ENCODE data around the gene PHF2.
"Not testable (repeated sequence)": the region's sequence is repeated elsewhere in the genome, so short reads cannot be mapped to it uniquely, and the experiment has no call there.

The PHF2 gene

DNA sequence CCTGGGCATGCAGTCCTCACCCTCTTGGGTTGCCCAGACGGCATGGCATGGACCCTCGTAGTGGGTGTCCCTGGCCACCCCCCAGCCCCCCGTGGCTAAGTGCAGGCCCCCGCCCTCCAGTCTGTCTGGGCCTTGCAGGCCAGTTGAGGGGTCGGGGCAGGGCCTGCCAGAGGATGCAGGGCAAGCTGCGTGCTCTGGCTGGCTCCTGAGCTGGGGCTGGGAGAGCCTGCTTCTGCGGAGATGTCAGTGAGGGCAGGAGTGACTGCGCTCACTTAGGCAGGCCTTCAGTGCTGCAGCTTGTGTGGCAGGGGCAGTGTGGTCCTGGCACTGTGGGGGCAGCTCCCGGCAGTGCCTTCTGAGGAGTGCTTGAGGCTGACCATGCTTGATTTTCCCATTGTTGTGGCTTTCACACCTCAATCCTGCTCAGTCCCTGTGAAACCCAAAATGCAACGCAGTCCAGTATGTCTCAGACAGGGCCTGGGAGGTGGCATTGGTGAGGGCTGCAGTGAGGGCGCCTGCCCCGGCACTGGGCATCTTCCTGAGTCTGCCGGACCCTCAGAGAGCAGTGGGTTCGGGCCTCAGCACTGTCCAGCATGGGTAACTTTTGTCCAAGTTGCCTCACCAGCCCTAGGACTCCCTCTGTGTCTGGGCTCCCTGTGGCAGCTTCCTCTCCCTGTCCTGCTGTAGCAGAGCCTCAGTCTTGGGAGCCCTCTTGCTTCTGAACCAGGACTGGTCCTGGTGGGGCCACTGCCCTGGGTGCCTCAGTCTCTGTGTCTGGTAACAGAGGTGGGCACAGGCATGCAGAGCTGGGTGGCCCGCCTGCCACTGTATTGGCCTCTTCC is 93.0 kb downstream of the PHF2 start:
- DNase-seq, result no peak

DNA sequence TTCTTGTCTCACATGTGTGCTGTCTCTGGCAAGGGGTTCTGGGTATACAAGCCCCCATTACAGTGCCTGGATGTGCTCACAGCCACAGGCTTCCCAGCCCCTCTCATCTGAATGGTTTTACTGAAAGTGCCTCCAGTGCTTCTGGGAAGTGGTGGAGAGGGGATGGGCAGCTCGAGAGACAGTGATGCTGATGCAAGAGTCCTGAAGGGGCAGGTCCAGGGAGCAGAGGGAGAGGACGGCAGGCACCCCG is 93.5 kb downstream of the PHF2 start:
- no peak for DNase-seq

DNA sequence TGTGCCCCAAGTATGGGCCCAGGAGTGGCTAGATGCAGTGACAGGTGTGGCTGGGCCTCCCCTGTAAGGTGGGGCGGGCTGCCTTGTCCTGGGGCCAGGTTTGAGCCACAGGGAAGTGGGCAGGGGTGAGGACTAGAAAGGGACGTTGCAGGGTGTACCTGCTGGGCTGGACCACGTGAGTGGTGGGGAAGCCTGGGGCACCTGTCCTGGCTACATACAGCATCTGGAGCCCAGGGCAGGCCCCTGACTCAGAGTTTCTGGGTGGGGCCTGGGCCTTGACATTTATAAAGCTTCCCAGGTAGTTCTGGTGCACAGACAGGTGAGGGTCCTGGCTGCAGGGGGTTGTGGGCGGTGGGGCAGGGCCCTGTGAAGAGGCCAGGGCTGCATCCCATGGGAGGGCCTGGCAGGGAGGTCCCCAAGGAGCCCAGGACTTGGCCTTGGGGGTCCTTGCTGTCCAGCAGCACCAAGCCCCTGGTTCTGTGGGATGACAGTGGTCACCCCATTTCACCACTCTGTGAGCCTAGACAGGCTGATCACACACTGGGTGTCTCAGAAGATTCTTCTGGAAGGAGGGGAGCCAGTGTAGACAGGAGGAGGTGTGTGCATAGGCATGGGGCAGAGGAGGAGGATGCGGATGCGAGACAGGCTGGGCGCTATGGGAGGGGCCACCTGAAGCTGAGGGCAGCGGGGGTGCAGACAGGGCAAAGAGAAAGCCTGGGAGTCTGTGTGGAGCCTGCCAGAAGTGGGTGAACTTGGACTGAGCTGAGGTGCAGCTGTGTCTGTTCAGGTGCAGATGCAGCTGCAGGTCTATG is 94.0 kb downstream of the PHF2 start:
- DNase-seq, result no peak

DNA sequence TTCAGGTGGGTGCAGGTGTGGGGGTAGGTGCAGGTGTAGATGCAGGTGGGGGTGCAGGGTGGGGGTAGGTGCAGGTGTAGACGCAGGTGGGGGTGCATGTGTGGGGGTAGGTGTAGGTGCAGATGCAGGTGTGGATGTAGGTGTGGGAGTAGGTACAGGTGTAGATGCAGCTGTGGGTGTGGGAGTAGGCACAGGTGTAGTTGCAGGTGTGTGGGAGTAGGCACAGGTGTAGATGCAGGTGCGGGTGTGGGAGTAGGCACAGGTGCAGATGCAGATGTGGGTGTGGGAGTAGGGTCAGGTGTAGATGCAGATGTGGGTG is 94.6 kb downstream of the PHF2 start:
- DNase-seq, result no peak

DNA sequence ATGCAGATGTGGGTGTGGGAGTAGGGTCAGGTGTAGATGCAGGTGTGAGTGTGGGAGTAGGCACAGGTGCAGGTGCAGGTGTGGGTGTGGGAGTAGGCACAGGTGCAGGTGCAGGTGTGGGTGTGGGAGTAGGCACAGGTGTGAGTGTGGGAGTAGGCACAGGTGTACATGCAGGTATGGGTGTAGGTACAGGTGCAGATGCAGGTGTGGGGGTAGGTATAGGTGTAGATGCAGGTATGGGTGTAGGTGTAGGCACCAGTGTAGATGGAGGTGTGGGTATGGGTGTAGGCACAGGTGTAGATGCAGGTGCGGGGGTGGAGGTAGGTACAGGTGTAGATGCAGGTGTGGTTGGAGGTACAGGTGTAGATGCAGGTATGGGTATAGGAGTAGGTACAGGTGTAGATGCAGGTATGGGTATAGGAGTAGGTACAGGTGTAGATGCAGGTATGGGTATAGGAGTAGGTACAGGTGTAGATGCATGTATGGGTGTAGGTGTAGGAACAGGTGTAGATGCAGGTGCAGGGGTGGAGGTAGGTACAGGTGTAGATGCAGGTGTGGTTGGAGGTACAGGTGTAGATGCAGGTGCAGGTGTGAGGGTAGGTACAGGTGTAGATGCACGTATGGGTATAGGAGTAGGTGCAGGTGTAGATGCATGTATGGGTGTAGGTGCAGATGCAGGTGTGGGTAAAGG is 96.1 kb downstream of the PHF2 start:
- DNase-seq, result not testable (repeated sequence)

DNA sequence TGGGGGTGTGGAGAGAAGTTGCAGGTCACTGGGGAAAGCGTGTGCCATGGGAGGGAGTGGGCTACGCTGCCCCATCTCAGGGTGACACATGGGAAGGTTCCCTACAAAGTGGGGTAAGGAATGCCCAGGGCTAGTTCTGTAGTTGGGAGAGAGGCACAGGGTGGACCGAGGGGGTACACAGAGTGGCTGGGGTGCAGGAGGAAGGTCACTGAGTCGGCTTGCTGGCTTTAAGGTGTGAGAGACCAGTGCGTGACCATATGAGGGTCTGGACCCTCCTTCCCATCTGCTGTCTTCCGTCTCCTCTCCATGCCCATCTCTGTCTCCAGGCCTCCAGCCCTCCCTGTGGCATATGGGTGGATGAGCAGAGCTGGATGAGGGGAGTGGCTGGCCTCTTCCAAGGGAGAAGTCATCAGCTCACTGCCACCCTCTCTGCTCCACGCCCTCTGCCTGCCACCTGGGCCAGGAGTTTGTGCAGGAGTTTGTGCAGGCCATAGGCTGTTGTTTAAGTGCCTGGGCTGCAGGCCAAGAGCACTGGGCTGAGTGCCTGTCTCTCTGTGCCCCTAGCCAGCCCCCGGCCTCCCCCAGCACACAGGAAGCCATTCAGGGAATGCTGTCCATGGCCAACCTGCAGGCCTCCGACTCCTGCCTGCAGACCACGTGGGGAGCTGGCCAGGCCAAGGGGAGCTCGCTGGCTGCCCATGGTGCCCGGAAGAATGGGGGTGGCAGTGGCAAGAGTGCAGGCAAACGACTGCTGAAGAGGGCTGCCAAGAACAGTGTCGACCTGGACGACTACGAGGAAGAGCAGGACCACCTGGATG is 96.8 kb downstream of the PHF2 start:
- no peak for DNase-seq

DNA sequence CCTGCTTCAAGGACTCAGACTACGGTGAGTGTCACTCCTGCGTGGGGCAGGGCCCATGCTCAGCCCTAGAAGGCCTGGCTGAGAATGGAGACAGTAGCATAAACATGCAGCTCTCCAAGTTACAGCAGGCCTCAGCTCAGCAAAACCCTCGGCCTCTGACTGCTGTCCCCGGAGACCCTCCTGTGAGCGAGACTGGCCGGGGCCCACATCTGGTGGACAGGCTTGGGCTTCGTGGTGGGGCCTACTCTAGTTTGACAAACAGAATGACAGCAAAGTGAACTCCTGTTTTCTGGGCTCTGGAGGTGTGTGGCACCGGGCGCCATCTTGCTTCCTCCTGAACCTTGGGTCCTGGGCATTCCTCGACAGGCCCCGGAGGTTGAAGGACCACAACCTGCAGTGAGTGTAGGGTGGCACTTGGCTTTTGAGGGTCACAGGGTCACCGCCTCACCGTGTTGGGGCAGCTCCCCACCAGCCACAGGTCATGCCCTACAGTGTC is 97.5 kb downstream of the PHF2 start:
- DNase-seq, result no peak

DNA sequence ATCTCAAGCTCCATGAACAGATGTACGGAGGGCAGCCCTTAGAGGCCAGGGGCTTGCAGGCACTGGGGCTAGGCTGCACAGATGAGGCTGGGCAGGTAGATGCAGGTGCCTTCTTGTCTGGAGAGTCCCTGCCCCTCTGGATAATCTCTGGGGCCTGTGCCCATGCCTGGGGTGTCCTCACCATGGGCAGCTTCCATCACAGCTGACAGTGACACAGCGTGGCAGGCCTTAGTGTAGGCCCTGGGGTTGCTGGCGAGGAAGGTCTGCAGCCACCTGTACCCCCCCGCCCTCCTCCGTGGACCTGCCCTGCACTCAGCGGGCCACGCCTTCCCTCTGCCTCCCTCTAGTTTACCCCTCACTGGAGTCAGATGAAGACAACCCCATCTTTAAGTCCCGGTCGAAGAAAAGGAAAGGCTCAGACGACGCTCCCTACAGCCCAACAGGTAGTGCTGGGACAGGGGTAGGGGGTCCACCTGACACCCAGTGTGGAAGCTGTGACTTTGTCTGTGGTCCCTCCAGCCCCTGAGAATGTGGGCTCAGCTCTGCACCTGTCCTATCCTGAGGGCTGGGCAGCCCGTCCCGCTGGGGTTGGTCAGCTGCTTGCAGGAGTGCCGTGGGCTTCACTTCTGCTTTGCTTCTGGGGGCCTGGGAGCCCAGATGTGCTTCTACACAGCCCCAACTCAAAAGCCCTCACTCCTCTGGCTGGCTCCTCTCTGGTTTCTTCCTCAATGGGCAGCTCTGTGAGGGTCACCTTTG is 98.4 kb downstream of the PHF2 start:
- DNase-seq, result no peak

DNA sequence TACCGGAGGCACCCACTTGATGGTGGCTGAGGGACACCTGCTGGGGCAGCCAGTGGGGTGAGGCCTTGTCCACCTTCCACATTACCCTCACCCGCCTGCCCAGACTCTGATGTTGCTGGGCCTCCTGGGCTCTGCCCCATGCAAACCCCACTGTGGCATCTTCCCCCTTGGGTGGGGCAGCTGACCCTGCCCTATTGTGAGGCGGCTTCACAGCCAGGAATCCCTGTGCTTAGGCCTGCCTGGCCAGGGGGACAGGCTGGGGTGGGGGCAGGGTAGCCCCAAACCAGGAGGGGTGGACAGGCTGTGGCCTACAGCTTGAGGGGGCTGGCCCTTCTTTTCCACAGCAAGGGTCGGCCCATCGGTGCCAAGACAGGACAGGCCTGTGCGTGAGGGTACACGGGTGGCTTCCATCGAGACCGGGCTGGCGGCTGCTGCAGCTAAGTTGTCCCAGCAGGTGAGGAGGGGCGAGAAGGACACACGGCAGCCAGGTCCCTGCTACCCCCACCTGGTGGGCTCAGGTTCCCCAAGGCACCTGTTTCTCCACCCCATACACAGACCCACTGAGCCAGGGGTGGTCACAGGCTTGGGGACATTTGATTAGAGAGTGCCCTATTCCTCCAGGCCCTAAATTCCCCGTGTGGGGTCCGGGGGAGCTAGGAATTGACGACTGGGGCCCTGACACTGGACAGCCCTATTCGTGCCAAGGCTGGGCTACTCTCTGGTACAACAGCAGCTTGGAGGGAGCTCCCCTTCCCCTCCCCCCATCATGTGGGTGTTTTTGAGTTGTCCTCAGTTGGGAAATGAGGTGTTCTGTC is 99.2 kb downstream of the PHF2 start:
- DNase-seq, result no peak

DNA sequence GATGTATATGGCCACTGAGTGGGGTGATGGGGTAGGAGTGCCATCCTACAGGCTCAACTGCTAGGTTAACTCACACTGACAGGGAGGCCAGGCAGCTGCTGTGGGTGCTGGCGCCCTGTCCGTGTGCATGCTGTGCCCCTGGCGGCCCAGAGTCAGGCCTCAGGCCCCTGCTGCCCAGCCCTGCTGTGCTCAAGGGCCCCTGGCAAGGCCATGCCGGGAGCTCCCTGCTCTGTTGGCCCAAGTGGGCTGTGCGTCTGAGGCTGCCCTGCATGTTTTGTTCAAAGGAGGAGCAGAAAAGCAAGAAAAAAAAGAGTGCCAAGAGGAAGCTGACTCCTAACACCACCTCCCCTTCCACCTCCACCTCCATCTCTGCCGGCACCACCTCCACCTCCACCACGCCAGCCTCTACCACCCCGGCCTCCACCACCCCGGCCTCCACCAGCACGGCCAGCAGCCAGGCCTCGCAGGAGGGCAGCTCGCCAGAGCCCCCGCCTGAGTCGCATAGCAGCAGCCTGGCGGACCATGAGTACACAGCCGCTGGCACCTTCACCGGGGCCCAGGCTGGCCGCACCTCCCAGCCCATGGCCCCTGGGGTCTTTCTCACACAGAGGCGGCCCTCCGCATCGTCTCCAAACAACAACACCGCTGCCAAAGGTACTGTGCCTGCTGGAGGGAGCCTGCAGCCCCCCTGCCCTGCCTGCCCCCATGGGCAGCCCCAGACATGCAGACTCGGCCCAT is 100.1 kb downstream of the PHF2 start:
- DNase-seq, result no peak

DNA sequence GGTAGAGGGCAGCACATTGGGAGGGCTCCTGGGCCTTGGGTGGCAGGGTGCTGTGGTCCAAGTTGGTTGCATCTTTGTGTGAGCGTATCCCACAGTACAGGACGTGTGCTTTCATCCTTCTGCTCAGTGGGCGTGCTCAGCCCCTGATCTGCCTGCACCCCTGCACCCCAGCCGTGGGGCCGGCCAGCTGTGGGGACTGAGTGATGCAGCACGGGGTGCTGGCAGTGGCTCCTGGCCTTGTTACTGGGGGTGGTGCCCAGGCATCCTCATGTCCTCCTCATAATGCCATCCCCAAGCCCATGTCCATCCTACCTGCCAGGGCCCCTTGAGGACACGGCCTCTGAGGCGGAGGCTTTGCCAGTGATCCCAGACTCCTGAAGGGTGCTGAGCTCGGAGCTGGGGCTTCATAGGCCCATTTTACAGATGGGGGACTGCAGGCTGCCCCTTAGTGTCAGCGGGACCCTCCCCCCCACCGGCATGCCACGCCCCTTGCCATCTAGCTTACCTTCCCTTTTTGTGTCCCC is 100.7 kb downstream of the PHF2 start:
- no peak for DNase-seq

DNA sequence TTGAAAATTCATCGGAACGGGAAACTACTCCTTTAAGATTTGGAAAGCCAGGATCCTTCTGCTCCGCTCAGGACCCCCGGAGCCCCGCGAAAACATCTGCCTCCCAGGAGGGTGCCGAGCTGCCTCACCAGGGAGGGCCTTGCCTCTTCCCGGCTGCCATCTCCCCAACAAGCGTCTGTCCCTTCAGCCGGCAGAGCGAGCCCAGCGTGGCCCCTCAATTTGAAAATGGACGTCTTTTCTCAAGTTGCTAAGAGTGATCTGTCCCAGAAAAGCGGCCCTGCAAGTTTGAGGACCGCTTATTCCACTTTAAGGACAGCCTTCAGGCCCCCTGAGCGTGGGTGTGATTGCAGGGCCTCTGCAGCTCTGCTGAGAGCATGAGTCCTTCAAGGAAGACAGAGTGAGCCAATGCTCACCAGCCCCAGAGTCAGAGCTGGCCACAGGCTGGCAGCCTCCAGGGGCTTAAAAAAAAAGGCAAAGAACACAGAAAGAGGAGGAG is 101.3 kb downstream of the PHF2 start:
- no peak for DNase-seq

DNA sequence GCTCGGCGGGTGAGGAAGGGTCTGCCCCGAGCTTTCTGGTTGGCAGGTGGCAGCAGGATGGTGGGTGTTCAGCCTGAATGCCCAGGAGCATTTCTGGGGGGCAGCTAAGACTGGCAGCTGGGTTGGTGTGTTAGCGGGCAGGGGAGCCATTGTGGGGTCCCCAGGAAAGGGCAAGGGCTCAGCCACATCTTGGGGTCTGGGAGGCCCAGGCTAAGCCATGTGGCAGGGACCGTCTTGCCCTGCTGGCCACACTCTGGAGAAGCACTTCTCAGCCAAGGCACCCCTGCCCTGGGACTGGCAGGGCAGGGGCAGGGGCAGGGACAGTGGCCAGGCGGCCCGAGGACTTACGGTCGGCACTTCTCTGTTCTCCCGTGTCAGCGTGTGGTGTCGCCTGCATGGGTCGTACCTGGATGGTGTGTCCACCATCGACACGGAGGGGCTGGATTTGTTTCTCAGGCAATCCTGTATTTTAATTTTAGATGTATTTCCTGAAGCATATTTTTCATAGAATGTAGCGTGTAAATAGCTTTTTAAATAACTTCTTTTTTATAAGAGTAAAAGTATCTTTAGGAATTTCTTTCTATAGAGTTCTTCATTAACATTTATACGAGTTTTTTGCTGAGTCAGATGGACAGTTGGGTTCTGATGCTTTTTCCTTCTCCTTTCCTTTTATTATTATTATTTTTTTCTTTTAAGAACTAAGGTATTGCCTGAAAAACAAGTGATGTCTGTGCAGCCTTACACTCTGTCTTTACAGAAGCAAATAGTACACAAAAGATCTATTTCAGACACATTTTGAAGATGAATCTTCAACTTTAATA is 102.0 kb downstream of the PHF2 start:
- no peak for DNase-seq

DNA sequence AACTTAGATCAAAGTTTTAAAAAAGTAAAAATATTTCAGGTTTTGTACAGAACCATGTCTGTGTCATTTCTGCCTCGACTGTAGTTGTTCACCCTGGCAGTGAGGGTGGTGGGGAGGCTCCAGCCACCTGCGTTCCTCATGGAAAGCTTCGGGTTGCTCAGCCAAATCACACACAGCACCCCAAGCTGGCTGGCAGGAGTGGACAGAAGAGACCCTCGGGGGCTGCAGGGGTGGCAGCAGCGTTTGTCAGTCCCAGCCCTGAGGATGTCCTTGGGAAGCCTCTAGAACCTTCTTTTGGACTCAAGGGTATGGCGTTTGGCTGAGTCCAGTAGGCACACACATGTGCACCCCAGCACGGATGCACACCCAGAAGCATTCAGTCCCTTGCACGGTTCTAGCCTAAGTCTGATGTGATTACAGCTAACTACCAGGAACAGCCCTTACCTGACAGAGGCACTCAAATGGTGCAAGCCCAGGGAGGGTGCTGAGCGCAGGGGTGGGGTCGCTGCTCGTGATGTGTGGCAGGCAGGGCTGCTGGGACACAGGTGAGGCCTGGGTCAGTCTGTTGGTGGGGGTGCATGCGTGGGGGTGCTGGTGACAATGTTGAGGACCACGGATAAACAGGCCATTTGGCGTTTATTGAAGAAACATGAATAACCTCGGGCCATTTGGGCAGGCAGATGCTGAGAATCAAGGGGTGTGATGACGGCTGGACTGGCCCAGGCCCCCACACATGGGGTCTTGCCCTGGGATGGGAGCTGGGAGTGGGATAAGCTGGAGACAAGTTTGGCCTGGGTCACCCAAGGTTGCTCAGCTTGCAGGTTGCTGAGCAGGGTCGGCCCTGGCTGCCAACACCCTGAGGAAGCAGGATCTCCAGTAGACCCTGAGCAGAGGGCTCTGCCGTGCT is 103.4 kb downstream of the PHF2 start:
- no peak for DNase-seq

DNA sequence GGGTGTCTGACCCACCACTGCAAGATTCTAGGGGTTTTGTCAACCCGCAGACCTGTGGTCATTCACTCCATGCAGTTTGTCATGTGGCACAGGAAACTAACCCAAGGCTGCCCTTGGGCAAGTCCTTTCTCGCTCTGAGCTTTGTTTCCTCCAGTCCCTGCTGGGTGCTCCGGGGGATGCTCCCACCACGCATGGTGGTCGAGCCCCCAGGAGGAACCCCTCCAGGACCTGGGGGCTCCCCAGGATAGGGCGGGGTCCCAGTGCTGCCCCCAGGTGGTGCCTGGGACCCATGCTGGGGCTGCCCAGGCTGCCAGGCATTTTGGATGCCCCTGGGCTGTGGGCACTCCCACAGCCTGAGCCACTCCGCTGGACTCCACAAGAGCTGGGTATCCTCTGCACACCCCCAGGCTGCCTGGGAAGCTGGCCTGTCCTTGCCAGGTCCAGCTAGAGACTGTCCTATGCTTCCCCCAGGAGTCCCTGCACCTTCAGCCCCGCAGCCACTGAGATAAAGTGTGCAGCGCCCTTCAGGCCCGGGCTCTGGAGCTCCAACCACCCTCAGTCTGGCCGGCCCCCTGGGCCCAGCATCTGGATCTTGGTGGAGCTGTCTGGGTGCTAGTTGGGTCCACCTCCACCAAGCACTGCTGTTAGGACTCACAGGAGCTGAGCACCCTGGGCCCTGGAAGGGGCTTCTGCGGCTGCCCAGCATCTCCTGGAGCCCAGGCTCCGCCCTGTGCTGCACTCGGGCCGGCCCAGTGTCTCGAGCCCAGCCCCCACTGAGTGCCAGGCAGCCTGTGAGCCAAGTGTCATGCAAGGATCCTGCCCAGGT is 104.3 kb downstream of the PHF2 start:
- no peak for DNase-seq

DNA sequence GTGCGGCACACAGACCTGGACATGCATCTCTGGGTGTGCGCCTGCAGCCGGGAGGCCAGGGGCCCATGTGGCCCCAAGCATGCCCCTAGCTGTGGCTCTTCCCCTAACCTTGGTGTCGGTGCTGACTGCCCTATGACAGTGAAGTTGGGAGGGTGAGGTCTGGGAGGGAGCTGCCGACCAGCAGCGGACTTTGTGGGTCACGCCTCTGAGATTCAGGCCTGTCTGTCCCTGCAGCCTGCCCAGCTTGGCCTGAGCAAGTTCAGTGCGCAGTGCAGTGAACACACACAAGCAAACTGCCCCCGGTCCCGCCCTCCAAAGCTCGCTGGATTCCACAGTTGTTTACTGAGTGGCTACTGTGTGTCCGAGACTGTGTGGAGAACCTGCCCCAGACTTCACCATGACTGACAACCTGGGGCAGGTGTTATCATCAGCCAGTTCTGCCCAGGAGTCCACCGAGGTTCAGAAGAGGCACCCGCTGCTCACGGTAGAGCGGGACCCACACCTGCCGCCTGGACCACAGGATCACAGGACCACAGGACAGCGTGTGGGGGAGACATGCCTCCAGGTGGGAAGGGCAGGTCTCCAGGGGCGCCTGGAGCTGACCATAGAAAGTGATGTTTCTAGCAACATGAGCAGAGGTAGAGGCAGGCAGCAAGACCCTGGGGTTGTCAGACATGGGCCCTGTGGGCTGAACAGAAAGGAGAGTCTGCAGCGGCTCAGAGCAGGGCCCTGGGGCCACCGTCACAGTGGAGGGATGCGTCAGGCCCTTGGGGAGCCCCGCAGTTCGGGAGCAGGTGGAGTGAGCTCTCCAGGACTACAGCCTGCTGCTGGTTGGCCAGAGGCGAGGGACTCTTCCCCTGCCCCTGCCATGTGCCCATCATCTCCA is 105.1 kb downstream of the PHF2 start:
- DNase-seq, result no peak

All from midbrain (tissue), 1 donor.